GM19193 (cell line): ENCODE results near the gene MYL6B.

Experiments used
- POLR2A ChIP-seq: IDR thresholded peaks from 4 replicates; pipeline ENCODE4 v1.6.1; 2011; ENCODE audit not compliant: insufficient read depth, insufficient read length; ENCODE audit errors: extremely low read depth

MYL6B gene

GRCh38 chr12:56178347-56178746 lies 26.0 kb downstream of the MYL6B start:
- TF ChIP-seq POLR2A, result peak; percentile 22

- no peak for TF ChIP-seq POLR2A
These were observed 34.6 kb downstream of the MYL6B start for GRCh38 chr12:56186957-56187356.

GRCh38 chr12:56188131-56188777 lies 35.9 kb downstream of the MYL6B start:
- no peak for TF ChIP-seq POLR2A

GRCh38 chr12:56188778-56189098 lies 36.4 kb downstream of the MYL6B start:
- TF ChIP-seq POLR2A, result no peak

GRCh38 chr12:56189099-56189917 lies 36.9 kb downstream of the MYL6B start, which contains the start of gene SMARCC2:
Gene SMARCC2, minus strand, starts transcription at chr12:56189483. Its CDS starts 22 bp downstream, at chr12:56189461.
- peak; percentile 59 for TF ChIP-seq POLR2A

- peak; percentile 47 for TF ChIP-seq POLR2A
These were observed 37.7 kb downstream of the MYL6B start for GRCh38 chr12:56189918-56190694.

- TF ChIP-seq POLR2A, result no peak
These were observed 38.3 kb downstream of the MYL6B start for GRCh38 chr12:56190695-56191155.

GRCh38 chr12:56192582-56192981 lies 40.2 kb downstream of the MYL6B start:
- no peak for TF ChIP-seq POLR2A

GRCh38 chr12:56193025-56193578 lies 40.7 kb downstream of the MYL6B start:
- no peak for TF ChIP-seq POLR2A

- TF ChIP-seq POLR2A, result no peak
These were observed 45.7 kb downstream of the MYL6B start for GRCh38 chr12:56197921-56198635.

- no peak for TF ChIP-seq POLR2A
These were observed 46.4 kb downstream of the MYL6B start for GRCh38 chr12:56198836-56199235.

GRCh38 chr12:56202366-56202765 lies 50.0 kb downstream of the MYL6B start:
- no peak for TF ChIP-seq POLR2A

GRCh38 chr12:56202838-56203237 lies 50.5 kb downstream of the MYL6B start:
- no peak for TF ChIP-seq POLR2A

GRCh38 chr12:56204275-56204674 lies 51.9 kb downstream of the MYL6B start:
- TF ChIP-seq POLR2A, result no peak
